Osteocyte (in vitro differentiated cells): ENCODE results near the gene PRKCE. TPM values are rescaled to one million over a fixed set of nuclear protein-coding genes. Genes with fewer than 3 reads are reported as not detected.

ENCODE experiments used
- DNase-seq: peaks from one replicate; pipeline ENCODE4 v3.0.0; 2021; ENCODE audit warnings: mixed read lengths; ENCODE audit not compliant: unreplicated experiment; ENCODE audit errors: extremely low spot score
- H3K27ac Mint-ChIP-seq: one replicate; pipeline ENCODE4 v1.8.0; 2021; ENCODE audit warnings: mild to moderate bottlenecking, mixed read lengths; ENCODE audit not compliant: unreplicated experiment
- H3K27me3 Mint-ChIP-seq: one replicate; pipeline ENCODE4 v1.8.0; 2021; ENCODE audit warnings: mixed read lengths; ENCODE audit not compliant: unreplicated experiment
- H3K36me3 Mint-ChIP-seq: one replicate; pipeline ENCODE4 v1.8.0; 2021; ENCODE audit warnings: mixed read lengths; ENCODE audit not compliant: unreplicated experiment
- H3K4me1 Mint-ChIP-seq: one replicate; pipeline ENCODE4 v1.8.0; 2021; ENCODE audit warnings: mixed read lengths; ENCODE audit not compliant: unreplicated experiment
- H3K4me3 Mint-ChIP-seq: one replicate; pipeline ENCODE4 v1.8.0; 2021; ENCODE audit warnings: mild to moderate bottlenecking, moderate library complexity, mixed read lengths; ENCODE audit not compliant: unreplicated experiment
- H3K9me3 Mint-ChIP-seq: one replicate; pipeline ENCODE4 v1.8.0; 2021; ENCODE audit warnings: mixed read lengths; ENCODE audit not compliant: unreplicated experiment
- CTCF ChIP-seq: fragments of 200-600 bp; sonication (generic); IDR thresholded peaks from 2 replicates; pipeline ENCODE4 v1.5.0; 2021; ENCODE audit warnings: antibody characterized with exemption, mild to moderate bottlenecking, moderate library complexity
- total RNA-seq: library from RNA; stranded (reverse); gene quantifications from 2 replicates; pipeline ENCODE4 v1.2.1, GENCODE V29; 2021

Gene PRKCE
- total RNA-seq, 1 donor from 2014 or later = 13.8 TPM

- TF ChIP-seq CTCF = no peak
- peaks cover 44% of the 10 kb centered on the region for H3K27me3 Mint-ChIP-seq
- H3K36me3 Mint-ChIP-seq = no peaks in the 10 kb centered on the region
- H3K27ac Mint-ChIP-seq = no peak overlapping the region
- H3K9me3 Mint-ChIP-seq = no peaks in the 10 kb centered on the region
- H3K4me1 Mint-ChIP-seq = peaks cover 10% of the 10 kb centered on the region
- peak overlapping the region; percentile 78 for H3K4me3 Mint-ChIP-seq
- DNase-seq = no peak
These were observed 8.4 kb upstream of the PRKCE start for GRCh38 chr2:45643095-45643494.

GRCh38 chr2:45643543-45644542 lies 7.6 kb upstream of the PRKCE start:
- H3K4me1 Mint-ChIP-seq = peaks cover 10% of the 10 kb centered on the region
- H3K4me3 Mint-ChIP-seq = peak overlapping the region; percentile 78
- no peaks in the 10 kb centered on the region for H3K36me3 Mint-ChIP-seq
- H3K27me3 Mint-ChIP-seq = peaks cover 37% of the 10 kb centered on the region
- DNase-seq = peak; percentile 92
- H3K9me3 Mint-ChIP-seq = no peaks in the 10 kb centered on the region
- no peak overlapping the region for H3K27ac Mint-ChIP-seq
- TF ChIP-seq CTCF = peak; percentile 99

- DNase-seq = no peak
- peaks cover 17% of the 10 kb centered on the region for H3K4me1 Mint-ChIP-seq
- H3K27ac Mint-ChIP-seq = no peak overlapping the region
- no peak for TF ChIP-seq CTCF
- no peaks in the 10 kb centered on the region for H3K36me3 Mint-ChIP-seq
- H3K27me3 Mint-ChIP-seq = peaks cover 13% of the 10 kb centered on the region
- no peak overlapping the region for H3K4me3 Mint-ChIP-seq
- H3K9me3 Mint-ChIP-seq = no peaks in the 10 kb centered on the region
These were observed 5.2 kb upstream of the PRKCE start for GRCh38 chr2:45646289-45646688.

- peaks cover 4% of the 10 kb centered on the region for H3K27me3 Mint-ChIP-seq
- DNase-seq = no peak
- no peak overlapping the region for H3K4me3 Mint-ChIP-seq
- no peak overlapping the region for H3K27ac Mint-ChIP-seq
- no peak for TF ChIP-seq CTCF
- no peaks in the 10 kb centered on the region for H3K36me3 Mint-ChIP-seq
- H3K9me3 Mint-ChIP-seq = no peaks in the 10 kb centered on the region
- H3K4me1 Mint-ChIP-seq = peaks cover 22% of the 10 kb centered on the region
These were observed 4.1 kb upstream of the PRKCE start for GRCh38 chr2:45647356-45647755.

- no peak for TF ChIP-seq CTCF
- Mint-ChIP-seq H3K4me1 (peaks cover 27% of the 10 kb centered on the region), H3K36me3 (no peaks in the 10 kb centered on the region), H3K4me3 (no peak overlapping the region), H3K27ac (no peak overlapping the region), H3K9me3 (no peaks in the 10 kb centered on the region), H3K27me3 (peaks cover under 1% of the 10 kb centered on the region)
- no peak for DNase-seq
These were observed 3.4 kb upstream of the PRKCE start for GRCh38 chr2:45647986-45648520.
